Stimulated activated CD4-positive, alpha-beta T cell treated with anti-CD3 and anti-CD28 coated beads, Interleukin-12 subunit alpha, Interleukin-12 subunit beta, amount 100 ng/mL, for 4 hours (primary cell): Measurements from ENCODE around the gene LRRFIP1.
A peak's percentile ranks its signal among the peaks of the same experiment; 100 is the strongest.
"Not testable (repeated sequence)": the region's sequence is repeated elsewhere in the genome, so short reads cannot be mapped to it uniquely, and the experiment has no call there.

Source experiments
- DNase-seq: peaks from one replicate; pipeline ENCODE4 v3.0.0-alpha.2; 2020

The LRRFIP1 gene

DNA sequence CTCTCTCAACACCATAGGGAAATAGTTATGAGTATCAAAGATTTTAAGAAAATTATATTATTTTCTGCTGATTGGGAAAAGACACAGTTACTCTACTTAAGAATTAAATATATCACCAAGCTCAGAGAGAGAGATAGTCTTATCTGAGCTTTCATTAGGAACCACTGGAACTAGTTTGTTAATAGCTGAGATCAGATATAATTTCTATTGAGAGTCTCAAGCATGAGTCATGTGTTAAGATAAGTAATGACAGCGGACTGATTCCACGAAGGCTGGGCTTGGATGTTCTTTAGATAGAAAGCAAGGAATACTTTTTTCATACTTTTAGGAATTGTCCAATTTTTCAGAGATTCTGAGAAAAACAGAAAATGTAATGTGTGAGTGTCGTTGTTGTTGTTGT, 126.8 kb downstream of the LRRFIP1 start:
- DNase-seq, result no peak

DNA sequence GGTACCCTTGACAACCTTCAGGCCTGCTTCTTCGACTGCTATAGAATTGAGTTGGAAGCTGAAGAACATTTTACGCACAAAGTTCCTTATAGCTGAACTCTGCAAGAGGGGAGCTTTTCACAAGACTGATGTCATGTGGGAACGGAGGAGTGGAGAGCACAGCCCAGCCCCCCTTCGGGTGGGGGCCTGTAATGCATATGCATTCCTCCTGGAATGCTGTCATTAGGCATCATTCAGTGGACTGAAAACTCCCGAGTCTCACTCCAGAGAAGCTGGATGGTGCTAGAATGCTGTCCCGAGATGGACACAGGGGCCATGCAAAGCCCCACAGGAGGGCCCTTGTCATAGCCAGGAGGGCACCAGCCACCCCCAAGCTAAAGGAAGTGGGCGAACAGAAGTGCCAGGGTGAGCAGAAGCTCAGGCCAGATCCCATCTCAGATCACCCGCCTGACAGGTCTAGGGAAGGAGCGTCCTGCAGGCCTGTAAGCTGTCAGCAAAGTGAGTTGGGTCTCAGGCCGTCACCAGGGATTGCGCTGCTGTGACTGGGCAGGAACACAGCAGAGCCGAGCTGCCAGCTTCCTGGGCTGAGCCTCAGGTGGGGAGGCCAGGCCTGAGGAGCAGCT, 127.3 kb downstream of the LRRFIP1 start:
- no peak for DNase-seq

DNA sequence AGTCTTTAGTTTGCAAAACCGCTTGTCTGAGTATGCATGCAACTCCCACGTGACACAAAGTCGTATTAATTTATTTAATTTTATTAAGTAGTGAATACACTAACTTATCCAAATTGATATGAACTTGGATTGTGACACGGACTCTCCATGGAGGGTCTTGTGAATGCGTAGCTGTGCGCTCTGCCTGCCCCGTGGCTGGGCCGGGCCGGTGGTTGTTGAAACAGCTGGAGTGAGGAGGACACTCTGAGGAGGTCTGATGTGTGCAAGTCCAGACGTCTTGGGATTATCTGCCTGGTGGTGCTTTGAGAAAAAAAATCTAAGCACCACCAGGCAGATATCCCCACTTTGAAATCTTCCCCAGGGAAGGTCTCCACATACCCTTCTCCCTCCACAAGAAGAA, 130.2 kb downstream of the LRRFIP1 start:
- no peak for DNase-seq

DNA sequence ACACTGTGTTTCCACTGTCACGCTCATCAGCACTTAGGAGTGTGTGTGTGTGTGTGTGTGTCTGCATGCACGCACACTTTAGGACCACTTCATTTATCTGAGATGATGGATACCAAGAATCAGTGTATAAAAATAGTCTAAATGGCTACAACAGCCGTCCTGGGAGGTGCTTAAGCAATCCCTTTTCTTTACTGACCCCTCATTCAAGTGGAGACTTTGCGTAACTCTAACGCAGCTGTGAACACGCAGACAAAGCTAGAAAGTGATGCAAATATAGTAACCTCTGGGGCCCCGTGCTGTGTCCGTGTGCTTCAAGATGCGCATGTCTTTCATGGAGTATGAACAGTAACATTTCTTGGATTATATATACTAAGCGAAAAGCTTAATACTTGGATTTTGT, 130.8 kb downstream of the LRRFIP1 start:
- DNase-seq, result no peak

GRCh38 chr2:237759176-237759575, 131.8 kb downstream of the LRRFIP1 start:
- no peak for DNase-seq

GRCh38 chr2:237760506-237761502, 133.4 kb downstream of the LRRFIP1 start:
- DNase-seq, result no peak

GRCh38 chr2:237762291-237763182, 135.2 kb downstream of the LRRFIP1 start:
- not testable (repeated sequence) for DNase-seq

GRCh38 chr2:237763812-237764211, 136.4 kb downstream of the LRRFIP1 start:
- no peak for DNase-seq

GRCh38 chr2:237765122-237765521, 137.7 kb downstream of the LRRFIP1 start:
- not testable (repeated sequence) for DNase-seq

DNA sequence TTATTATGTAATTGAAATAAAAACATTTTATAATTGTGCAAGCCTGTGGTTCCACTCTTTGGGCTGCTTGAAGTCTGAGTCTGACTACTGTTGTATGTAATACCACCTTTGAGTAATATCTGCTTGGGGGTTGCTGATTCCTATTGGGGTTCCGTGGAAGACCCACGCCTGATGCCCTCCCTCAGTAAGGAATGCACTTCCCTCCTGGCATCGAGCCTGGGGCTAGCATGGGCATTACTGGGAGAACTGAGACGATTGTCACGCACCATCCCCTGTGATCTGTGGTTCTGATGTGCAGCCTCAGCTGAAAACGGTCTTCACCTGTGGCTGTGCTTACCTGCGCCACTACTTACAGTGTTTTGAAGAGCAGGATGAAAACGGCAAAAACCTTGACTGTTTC, 138.5 kb downstream of the LRRFIP1 start:
- DNase-seq, result no peak

DNA sequence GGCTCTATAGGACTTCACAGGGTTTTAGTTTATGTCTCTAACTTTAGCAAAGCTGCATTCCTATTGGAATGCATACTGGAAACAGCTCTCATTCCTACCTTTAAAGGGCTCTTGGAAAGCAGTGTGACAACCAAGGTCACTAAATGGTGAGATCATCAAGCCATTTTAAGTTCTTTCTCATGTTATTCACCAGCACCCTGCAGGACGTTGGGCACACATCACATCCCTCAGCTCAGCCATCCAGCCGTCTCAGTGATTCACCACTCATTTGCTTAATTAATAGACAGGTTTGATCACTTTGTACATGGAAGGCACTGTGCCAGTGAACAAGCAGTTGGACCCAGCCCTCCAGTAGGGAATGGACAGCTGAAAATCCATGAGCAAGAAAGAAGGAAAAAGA, 139.0 kb downstream of the LRRFIP1 start:
- no peak for DNase-seq

DNA sequence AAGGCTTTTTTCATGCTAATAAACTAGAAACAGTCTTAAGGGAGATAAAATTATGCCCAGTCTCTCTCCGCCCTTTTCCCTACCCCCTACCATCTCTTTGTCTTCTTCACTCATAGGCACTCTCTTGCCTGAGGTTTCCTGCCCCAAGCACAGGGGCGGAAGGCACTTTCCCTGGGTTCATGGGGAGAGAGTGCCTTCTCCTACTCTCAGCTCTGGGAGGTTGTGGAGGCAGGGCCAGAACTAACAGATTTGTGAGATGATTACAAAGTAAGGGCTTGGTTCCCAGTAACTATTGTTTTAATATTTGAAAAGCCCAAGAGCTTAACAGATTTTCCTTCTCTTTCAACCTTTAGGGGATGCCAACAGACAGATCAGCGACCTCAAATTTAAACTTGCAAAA, 145.1 kb downstream of the LRRFIP1 start:
- no peak for DNase-seq

GRCh38 chr2:237773826-237774225, 146.4 kb downstream of the LRRFIP1 start:
- no peak for DNase-seq

GRCh38 chr2:237774811-237775553, 147.6 kb downstream of the LRRFIP1 start:
- DNase-seq, result peak; percentile 45

GRCh38 chr2:237779521-237779920, 152.1 kb downstream of the LRRFIP1 start:
- DNase-seq, result no peak

DNA sequence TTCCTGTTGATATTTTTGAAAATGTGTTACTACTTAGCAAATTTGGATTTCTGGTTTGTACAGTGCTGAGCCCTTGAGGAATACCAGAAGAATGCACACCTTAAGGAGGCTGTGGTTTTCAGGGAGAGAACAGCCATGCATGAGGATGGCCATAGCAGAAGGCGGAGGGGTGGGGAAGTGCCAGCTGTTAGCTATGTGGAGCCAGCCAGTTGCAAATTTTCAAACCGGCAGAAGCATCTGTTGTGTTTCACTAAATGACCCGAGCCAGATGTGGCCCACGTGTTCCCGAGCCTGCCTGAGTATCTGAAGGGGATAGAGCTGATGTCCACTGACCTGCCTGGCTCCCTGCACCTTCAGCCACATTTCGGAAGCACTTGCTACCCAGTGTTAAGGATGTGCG, 154.8 kb downstream of the LRRFIP1 start:
- DNase-seq, result no peak

DNA sequence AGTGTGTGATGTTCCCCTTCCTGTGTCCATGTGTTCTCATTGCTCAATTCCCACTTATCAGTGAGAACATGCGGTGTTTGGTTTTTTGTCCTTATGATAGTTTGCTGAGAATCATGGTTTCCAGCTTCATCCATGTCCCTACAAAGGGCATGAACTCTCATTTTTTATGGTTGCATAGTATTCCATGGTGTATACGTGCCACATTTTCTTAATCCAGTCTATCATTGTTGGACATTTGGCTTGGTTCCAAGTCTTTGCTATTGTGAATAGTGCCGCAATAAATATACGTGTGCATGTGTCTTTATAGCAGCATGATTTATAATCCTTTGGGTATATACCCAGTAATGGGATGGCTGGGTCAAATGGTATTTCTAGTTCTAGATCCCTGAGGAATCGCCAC, 156.3 kb downstream of the LRRFIP1 start:
- DNase-seq, result not testable (repeated sequence)

DNA sequence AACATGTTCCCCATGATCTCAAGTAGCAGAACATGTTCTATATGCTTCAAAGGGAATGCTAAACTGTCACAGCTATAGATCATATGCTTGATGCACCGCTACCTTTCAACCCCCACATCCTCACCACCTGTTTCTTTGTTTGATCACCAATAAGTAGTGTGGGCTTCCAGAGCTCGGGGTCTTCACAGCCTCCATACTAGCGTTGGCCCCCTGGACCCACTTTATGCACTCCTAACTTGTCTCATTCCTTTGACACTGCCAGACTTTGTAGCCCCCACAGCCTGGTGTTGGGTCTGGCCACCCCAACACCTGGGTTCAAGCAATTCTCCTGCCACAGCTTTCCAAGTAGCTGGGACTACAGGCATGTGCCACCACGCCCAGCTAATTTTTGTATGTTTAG, 159.5 kb downstream of the LRRFIP1 start:
- DNase-seq, result no peak

- no peak for DNase-seq
Observed at GRCh38 chr2:237790353-237790752, 163.0 kb downstream of the LRRFIP1 start.

GRCh38 chr2:237791977-237792727, 164.8 kb downstream of the LRRFIP1 start:
- DNase-seq, result no peak

DNA sequence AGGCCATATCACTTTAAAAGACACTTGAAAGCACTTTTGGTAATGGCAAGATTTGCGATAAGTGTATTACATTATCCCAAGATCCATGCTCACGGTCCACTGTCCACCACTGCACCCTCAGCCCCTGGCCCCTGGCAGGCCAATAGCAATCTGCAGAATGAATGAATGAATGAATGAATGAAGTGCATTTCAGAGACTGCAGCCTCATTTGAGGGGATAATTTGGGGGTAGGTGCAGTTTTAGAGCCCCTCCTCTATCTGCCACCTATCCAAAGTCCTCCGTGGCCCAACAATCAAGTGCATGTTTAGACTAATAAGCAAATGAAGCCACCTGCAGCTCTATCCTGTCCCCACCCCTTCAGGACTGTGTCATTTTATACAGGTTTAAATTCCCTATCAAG, 169.9 kb downstream of the LRRFIP1 start:
- no peak for DNase-seq
